NCI-H1417 treated with DMSO at 0.1 percent for 48 hours (cell line): Measurements from ENCODE around the gene CAP2.
"Not testable (repeated sequence)": the region's sequence is repeated elsewhere in the genome, so short reads cannot be mapped to it uniquely, and the experiment has no call there.

Experiments
- DNase-seq: peaks from one replicate; lab custom pipeline; 2025; lab: John Stamatoyannopoulos, UW

The CAP2 gene

GRCh38 chr6:17439243-17439993, 46.0 kb downstream of the CAP2 start:
- no peak for DNase-seq

- DNase-seq, result not testable (repeated sequence)
Measured at GRCh38 chr6:17440811-17441210, 47.4 kb downstream of the CAP2 start.

DNA sequence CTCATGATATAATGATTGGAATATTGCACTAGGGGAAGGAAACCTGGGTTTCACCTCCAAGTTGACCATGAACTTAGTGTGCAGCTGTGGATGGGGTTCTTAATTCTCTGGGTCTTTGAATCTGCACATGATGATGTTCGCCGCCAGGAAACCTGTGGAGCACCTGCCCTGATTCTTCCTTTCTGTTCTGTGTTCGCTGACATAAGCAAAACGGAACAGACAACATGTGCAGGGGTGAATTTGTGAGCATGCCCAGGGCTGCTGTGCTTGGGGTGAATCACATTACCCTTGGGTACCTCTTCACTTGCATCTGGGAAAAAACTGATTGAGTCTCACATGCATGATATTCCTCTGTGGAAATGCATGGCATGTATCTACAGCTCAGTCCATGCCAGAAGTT, 48.8 kb downstream of the CAP2 start:
- no peak for DNase-seq

DNA sequence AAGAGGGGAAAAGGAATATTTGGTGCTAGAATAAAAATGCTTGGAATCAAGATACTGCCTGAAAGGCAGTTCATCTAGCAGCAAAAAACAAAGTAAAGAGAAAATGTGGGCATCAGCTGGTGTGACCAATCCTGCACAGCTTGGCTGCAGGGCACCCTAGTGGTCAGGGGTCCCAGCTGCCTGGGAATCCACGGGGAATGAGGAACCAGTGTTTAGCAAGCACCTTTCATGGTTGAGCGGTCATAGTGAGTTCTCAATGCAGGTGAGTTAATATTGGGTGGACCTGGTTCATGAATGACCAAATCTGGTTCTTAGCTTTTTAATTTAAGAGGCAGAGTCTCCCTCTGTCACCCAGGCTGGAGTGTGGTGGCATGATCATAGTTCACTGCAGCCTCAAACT, 53.3 kb downstream of the CAP2 start:
- DNase-seq, result no peak

GRCh38 chr6:17448165-17448564, 54.8 kb downstream of the CAP2 start:
- no peak for DNase-seq

DNA sequence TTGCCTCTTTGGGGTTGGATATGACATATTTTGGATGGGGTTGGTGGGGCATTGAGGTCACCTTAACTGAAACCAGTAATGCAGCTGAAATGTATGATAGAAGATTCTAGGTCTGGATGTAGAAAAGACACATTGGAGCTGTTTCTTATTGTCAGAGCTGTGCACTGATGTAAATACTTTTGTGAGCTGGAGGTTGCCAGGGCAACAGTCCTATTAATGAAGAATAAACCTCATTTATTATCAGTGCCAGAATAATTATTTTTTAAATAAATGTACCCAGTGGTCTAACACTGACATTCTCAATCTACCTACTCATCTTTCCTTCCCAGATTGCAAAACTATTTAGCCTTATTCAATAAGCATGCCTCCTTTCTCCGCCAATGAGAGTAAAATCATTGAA, 57.0 kb downstream of the CAP2 start:
- DNase-seq, result no peak

DNA sequence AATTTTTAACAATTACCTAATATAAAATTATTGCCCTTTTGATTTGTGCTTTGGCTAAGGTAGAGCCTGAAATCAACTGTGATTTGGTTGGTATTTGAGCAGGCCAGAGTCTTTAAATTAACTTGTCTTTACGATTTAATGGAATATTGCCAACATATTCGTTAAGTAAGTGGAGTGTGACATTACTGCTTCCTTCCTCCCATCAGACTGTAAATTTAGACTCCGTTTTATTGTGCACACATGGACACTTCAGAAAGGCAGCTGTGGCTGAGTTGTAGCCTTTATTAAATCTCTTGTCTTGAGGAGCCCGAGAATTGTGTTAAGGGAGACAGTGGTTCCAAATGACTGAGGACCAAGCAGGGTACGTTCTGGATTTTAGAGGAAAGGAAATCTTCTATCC, 57.4 kb downstream of the CAP2 start:
- no peak for DNase-seq

DNA sequence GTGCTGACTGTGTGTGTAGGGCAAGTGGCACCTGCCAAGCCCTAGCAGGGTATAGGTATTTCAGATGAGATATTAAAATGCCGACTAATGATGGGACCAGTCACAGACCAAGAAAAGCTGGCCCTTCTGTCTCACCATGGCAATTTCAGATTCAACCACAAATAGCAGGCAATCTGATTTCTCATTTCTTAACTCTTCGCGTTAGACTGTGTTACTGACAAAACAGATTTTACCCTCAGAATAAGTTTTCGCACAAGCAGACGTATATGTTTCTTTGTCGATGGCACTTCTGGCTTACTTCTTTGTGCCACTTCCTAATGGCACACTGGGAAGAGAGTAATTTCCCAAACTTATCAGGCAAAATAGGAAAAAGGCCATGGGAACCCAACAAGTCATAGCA, 58.7 kb downstream of the CAP2 start:
- no peak for DNase-seq

- no peak for DNase-seq
Measured at GRCh38 chr6:17454316-17455005, 61.1 kb downstream of the CAP2 start.

GRCh38 chr6:17455919-17456318, 62.5 kb downstream of the CAP2 start:
- no peak for DNase-seq

DNA sequence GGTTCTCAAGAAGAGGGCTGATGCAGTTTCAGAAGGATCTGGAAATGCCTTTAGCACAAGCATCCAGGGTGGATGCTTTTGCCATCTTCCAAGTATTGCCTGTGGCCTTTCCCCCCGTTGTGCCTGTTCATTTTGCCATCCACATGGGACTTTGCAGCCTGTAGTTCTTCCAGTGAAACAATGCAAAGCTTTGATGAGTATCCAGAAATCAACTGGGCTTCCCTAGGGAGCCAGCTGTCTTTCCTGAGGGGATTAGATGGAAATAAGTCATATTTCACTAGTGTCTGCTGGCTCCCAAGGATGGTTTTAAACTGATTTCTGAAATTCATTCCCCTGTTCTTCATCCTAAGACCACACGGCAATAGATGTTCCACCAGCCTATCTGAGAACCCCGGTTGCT, 63.3 kb downstream of the CAP2 start:
- DNase-seq, result no peak

DNA sequence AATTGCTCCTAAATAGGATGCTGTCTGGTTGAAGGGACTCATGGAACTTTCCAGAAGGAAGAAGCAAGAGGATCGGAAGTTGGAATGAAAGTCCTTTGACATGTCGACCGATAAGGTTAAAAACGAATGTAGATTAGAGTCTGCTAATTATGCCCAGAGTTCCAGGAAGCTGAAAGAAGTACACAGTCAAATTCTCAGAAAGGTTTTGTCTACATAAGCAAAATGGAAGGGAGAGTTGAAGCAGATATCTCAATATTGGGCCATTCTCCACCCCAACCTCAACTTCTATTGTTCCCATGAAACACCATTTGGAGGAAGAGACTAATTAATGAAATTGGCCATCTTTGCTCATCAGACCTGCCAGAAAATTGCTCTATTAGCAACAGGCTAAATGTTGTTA, 64.0 kb downstream of the CAP2 start:
- DNase-seq, result no peak

GRCh38 chr6:17457956-17458355, 64.6 kb downstream of the CAP2 start:
- no peak for DNase-seq

GRCh38 chr6:17458966-17459365, 65.6 kb downstream of the CAP2 start:
- DNase-seq, result no peak

DNA sequence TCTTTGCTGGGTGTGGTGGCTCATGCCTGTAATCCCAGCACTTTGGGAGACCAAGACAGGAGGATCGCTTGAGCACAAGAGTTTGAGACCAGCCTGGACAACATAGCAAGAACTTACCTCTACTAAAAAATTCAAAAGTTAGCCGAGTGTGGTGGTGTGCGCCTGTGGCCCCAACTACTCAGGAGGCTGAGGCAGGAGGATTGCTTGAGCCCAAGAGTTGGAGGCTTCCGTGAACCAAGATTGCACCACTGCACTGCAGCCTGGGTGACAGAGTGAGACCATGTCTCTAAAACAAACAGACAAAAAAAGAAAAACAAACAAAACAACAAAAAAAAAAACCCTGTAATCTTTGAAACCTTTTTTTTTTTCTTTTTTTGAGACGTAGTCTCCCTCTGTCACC, 67.5 kb downstream of the CAP2 start:
- no peak for DNase-seq

DNA sequence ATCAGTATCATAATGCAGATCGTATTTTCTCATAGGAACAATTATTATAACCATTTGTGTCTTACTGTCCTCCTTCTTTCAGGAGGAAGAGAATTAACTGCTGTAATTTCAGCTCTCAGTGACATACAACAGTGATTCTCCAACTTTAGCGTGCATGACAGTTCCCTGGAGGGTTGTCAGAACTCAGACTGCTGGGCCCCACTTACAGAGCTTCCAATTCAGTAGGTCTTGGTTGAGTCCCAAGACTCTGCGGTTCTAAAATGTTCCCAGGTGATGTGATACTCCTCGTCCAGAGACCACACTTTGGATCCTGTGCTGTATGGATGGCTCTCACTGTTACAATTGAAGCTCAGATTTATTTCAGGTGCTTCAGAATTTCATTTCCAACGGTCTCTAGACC, 72.8 kb downstream of the CAP2 start:
- no peak for DNase-seq

- no peak for DNase-seq
Measured at GRCh38 chr6:17466707-17467106, 73.3 kb downstream of the CAP2 start.

DNA sequence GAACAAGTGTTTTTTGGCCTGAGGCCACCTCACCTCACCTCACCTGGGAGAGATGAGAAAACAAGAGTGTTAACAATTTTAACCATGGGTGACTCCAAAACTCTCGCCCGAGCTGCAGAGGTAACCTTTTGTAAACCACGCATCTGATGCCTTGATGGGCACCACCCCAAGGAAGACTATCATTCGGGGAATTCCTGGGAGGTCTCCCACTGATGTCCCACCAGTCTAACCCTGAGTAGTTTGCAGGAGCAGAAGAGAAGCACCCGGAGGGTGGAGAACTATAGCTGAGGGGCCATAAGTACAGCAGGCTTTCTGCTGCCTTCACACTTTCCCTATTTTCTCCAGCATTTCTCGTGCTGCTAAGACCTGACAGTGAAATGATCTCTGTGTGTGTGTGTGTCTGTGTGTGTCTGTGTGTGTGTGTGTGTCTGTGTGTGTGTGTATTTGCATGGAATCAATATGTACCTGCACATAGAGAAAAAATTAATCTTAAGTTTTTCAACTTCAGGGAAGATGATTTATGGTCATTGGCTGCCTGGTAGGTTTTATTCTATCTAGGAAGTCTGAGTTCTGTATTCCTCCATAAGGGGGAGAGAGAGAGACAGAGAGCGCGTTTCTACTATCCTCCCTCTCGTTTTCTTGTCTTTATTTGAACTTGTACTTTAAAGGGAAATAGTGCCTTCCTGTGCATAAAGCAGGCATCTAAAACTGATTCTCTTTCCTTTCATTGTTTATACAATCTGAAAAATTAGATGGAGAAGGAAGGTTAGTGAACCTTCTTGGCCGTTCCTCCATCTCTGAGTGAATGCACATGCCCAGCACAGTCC, 75.8 kb downstream of the CAP2 start:
- DNase-seq, result no peak

GRCh38 chr6:17470202-17470937, 77.0 kb downstream of the CAP2 start:
- no peak for DNase-seq

DNA sequence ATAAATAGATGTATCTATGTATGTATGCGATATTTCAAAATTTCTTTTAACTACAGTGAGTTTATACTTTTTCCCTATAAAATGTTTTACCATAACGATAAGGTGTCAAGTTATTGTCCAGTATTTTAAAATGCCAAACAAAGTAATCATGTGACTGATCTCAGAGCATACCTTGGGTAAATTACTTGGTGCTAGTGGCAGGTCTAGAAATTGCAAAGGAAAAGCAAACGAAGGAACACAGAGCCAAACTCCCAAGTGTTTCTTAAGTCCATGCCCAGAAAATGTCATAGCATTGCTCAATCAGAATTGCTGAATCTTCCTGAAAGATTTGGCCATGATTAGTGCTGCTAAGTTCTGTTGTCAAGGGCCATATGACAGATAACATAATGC, 77.5 kb downstream of the CAP2 start:
- no peak for DNase-seq

DNA sequence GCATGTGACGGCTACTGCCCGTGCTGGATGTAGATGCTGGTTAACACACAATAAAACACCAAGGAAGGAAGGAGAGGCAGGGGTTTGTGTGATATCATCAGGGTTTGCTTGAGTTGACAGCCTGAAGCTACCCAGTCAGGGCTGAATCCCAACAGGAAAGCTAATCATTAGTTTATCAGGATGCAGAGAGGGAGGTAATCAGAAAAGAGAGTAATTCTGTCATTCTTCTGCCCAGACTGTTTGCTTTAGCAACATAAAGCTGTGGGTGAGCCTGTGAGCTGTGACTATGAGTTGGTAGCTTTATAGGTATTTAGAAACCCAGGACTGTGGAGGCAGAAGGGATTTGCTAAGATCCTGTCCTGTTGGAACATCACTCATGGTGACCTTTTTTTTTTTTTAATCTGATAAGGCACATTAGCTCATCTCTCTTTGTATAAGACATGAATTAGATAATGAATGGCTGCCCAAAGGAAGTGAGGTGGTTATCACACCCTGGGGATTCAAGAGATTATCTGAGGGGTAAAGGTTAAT, 79.3 kb downstream of the CAP2 start:
- peak; percentile 1 for DNase-seq

GRCh38 chr6:17473554-17473953, 80.2 kb downstream of the CAP2 start:
- peak; percentile 15 for DNase-seq
